ENCODE measurements around the gene TM4SF5. TPM values are rescaled to one million over a fixed set of nuclear protein-coding genes. Genes with fewer than 3 reads are reported as not detected.

Gene TM4SF5
- total RNA-seq, 1 experiment from 2014 or later = not detected

DNA sequence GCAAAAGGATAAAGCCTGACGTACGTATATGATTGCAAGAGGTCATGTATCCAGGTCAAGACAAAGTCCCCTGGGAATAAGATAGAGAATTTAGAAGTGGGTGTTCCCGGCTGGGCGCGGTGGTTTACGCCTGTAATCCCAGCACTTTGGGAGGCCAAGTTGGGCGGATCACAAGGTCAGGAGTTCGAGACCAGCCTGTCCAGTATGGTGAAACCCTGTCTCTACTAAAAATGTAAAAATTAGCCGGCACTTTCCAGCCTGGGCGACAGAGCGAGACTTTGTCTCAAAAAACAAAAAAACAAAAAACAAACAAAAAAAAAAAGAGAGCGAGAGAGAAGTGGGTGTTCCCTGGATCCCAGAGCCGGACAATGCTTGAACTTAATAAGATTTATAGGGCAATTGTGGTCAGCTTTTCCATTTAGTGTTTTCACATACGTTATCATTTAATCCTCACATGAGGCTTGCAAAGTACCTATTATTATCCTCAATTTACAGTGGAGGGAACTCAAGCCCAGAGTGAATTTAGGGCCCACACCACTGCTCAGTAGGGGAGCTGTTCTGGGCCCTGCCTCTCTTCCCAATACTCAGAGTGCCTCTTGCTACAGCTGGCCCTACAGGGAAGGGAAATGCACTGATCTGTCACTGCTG, 16.6 kb downstream of the TM4SF5 start:
- no peaks in the 10 kb centered on the region for H4K20me1 ChIP-seq (ENCODE audit: insufficient read depth)
- no peaks in the 10 kb centered on the region for H3K36me3 ChIP-seq (ENCODE audit: control insufficient read depth in 1 of 2, insufficient read depth in 2 of 2, low read length in 2 of 2)
- no TSS peak for BruUV-seq (replicated peaks)
- no peak for ATAC-seq
- no peaks in the 10 kb centered on the region for H3K9me2 ChIP-seq (ENCODE audit: insufficient read depth)
- no peak overlapping the region for H2AFZ ChIP-seq (ENCODE audit: low read depth, low read length, poor library complexity, severe bottlenecking)
- H3K9me3 ChIP-seq (ENCODE audit: control insufficient read depth in 1 of 2, insufficient read depth in 1 of 2, low read depth in 1 of 2, low read length in 2 of 2) = no peaks in the 10 kb centered on the region
- H3K79me2 ChIP-seq (ENCODE audit: insufficient read depth, low read length) = peaks cover 8% of the 10 kb centered on the region; the same call in 1 of the 2 replicates
- peak overlapping the region in 1 of 2 experiments; percentile 66; a peak in 1 of 4 replicates for H3K4me3 ChIP-seq (replicated peaks in 1 of 2; ENCODE audit: low read depth in 1 of 2, low read length in 2 of 2)
- ChIA-PET POLR2A (no interaction called here), RAD21 (ENCODE audit: low non-redundant PET in 1 of 2, low total read pairs in 2 of 2, uncharacterized antibody in 2 of 2, unreplicated experiment in 2 of 2) (no interaction called here), CTCF (interaction anchor here (1.0 to 3.6 kb wide), 3 partner anchors 10 to 93 kb away, joined by 3 to 19 read pairs (median 3); no protein-coding TSS in a partner anchor)
- no peaks in the 10 kb centered on the region for H3K27me3 ChIP-seq (ENCODE audit: insufficient read depth, low read length)
- no peak for DNase-seq (ENCODE audit: low read depth, low spot score)
- H3K4me1 ChIP-seq (ENCODE audit: control insufficient read depth in 1 of 2, insufficient read depth in 2 of 2, low read length in 2 of 2) = peaks cover 25 to 36% of the 10 kb centered on the region in 2 experiments
- H3K27ac ChIP-seq (ENCODE audit: low read depth, low read length) = 0 out of 2 replicates have a peak overlapping the region, but pooled peaks have one; percentile 98
- intact Hi-C loops (cut with micrococcal nuclease) = no loop called here
- H3K9ac ChIP-seq (ENCODE audit: low read length) = peak overlapping the region; percentile 79; the same call in 1 of the 2 replicates
- H3K4me2 ChIP-seq (ENCODE audit: low read length) = peak overlapping the region; percentile 92
- no peak for TF ChIP-seq SP1 (IDR thresholded peaks at IDR 0.05; ENCODE audit: low read depth)
- TF ChIP-seq, protein P1, sequence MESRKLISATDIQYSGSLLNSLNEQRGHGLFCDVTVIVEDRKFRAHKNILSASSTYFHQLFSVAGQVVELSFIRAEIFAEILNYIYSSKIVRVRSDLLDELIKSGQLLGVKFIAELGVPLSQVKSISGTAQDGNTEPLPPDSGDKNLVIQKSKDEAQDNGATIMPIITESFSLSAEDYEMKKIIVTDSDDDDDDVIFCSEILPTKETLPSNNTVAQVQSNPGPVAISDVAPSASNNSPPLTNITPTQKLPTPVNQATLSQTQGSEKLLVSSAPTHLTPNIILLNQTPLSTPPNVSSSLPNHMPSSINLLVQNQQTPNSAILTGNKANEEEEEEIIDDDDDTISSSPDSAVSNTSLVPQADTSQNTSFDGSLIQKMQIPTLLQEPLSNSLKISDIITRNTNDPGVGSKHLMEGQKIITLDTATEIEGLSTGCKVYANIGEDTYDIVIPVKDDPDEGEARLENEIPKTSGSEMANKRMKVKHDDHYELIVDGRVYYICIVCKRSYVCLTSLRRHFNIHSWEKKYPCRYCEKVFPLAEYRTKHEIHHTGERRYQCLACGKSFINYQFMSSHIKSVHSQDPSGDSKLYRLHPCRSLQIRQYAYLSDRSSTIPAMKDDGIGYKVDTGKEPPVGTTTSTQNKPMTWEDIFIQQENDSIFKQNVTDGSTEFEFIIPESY (IDR thresholded peaks at IDR 0.05; ENCODE audit: extremely low read depth, insufficient replicate concordance, low read length) = no peak
- TF ChIP-seq CBX3 (IDR thresholded peaks at IDR 0.05; ENCODE audit: low read depth) = no peak
- TF ChIP-seq, protein P2, sequence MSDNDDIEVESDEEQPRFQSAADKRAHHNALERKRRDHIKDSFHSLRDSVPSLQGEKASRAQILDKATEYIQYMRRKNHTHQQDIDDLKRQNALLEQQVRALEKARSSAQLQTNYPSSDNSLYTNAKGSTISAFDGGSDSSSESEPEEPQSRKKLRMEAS (IDR thresholded peaks at IDR 0.05) = no peak
- no peak for TF ChIP-seq JUND (IDR thresholded peaks at IDR 0.05)
